HG02571 (cell line): ENCODE measurements around the gene MIOS.
"Not testable (repeated sequence)": the region's sequence is repeated elsewhere in the genome, so short reads cannot be mapped to it uniquely, and the experiment has no call there.

Experiments
- ATAC-seq: cut with Tn5 transposase; IDR thresholded peaks from one replicate; pipeline ENCODE4 v1.9.1; 2021; ENCODE audit warnings: mild to moderate bottlenecking, moderate library complexity; ENCODE audit not compliant: unreplicated experiment

The MIOS gene

DNA sequence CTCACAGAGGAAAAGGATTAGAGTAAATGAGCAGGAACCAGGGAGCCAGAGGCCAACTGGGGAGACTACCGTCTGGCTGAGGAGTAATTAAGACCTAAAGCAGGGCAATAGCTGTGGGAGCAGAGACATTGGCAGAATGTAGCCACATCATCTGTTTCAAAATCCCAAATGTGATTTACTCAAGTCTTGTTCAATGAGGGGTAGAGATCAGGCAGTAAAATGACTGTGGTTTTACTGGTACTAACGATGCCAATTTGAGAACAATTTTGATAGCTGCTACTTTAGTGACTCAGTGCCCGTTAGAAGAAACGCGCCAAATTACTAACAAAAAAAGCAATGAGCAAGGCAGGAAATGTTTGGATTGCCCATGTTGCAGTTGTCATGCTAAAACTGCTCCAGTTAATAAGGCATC is 12.7 kb upstream of the MIOS start:
- ATAC-seq, result no peak

DNA sequence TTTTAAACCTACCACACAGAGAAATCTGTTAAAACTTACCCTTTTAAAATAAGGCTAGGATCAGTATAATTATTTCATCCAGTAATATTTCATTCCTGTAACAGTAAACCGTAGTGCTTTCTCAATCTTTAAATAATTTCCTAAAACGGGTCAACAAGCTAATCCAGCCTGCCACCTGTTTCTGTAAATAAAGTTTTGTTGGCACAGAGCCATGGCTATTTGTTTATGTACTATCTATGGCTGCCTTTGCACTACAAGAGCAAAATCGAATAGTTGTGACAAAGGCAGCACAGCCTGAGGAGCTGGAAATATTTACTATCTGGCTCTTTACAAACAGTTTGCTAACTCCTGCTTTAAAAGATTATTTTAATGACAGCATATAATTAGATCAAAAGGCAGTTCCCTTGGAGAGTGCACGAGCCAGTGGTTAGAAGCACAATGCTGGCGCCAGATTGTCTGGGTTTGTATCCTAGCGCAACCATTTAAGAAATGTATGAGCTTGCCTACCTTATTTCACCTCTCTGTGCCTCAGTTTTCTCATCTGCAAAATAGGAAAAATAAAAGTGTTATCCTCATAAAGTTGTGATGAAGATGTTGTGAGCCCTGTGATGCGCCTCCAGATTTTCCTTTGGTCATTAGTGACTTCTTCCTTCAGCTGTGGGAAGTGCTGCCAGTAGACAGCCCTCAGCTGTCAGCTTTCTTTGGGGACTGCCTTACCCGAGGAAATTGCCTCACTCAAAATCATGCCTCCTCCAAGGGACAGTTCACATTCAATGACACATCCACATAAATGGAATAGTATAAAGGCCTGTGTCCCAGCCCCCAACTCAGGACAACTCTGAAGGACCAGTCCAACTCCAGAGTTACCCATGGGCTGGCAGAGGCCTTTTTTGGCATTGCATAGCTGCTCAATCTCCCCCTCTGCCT is 11.8 kb upstream of the MIOS start:
- ATAC-seq, result no peak

DNA sequence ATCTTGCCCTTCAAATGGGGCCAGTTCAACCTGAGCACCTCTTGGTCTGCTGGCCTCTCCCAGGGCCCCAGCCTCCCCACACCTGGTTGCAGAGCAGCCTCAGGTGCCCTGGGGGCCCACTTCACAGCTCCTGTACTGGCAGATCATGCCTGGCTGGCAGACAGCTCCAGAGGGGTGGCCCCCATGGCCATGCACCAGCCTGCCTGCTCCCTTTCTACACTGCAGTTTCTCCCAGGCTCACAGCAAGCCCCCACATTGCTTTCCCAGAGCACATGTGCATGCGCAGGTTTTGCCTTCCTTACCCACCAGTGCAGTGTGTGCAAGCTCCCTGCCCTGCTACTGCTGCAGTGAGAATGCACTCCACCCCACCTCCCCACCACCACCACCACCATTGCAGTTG is 9.8 kb upstream of the MIOS start:
- no peak for ATAC-seq

DNA sequence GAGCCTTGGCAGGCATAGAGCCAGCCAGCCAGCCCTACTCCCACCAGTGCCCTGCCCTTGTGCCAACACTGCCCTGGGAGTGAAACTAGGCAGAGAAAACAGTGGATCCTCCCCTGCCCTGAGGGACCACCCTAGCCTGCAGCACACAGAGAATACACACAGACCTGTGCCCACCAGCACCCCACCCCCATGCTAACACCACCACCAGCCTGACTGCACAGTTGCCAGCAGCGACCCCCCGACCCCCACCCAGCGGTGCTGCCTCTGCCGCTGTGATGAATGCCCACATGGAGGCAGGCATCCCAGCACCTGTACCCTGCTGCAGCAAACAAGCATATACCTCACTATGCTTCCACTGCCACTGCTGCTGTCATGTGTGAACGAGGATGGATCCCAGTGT is 9.4 kb upstream of the MIOS start:
- no peak for ATAC-seq

DNA sequence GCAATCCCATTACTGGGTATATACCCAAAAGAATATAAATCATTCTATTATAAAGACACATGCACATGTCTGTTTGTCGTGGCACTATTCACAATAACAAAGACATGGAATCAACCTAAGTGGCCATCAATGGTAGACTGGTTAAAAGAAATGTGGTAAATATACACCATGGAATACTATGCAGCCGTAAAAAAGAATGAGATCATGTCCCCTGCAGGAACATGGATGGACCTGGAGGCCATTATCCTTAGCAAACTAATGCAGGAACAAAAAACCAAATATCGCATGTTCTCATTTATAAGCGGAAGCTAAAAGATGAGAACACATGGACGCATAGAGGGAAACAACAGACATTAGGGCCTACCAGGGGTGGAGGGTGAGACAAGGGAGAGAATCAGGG is 5.1 kb upstream of the MIOS start:
- not testable (repeated sequence) for ATAC-seq

DNA sequence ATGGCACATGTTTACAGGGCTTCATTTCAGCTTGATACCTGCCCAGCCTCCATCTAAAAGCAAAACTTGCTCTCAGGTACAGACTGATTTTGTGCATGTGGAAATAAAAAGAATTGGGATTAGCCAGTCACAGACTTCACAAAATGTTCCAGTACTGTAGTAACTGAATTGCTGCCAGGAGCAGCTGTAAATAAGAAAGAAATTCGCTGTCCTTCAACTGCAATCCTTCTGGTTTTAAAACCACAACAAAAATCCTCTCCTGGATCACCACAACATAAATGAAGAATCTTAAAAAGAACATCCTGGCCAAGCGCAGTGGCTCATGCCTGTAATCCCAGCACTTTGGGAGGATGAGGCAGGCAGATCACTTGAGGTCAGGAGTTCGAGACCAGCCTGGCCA is 3.9 kb upstream of the MIOS start:
- no peak for ATAC-seq

DNA sequence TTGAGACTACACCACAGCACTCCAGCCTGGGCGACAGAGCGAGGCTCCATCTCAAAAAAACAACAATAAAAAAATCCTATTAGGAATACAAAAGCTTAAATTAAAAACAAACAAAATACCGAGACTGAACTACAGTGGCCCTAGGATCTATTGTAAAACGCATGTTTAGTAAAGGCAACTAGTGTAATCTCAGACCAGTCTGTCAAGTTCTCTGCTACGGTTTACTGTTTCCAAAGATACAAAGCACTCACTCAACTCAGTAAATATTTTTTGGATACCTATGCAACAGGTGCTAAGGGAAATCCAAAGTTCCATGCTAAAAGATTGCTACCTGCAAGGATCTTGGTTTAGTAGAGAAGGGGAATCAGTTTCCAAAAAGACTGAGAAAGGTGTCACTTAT is 3.4 kb upstream of the MIOS start:
- no peak for ATAC-seq

DNA sequence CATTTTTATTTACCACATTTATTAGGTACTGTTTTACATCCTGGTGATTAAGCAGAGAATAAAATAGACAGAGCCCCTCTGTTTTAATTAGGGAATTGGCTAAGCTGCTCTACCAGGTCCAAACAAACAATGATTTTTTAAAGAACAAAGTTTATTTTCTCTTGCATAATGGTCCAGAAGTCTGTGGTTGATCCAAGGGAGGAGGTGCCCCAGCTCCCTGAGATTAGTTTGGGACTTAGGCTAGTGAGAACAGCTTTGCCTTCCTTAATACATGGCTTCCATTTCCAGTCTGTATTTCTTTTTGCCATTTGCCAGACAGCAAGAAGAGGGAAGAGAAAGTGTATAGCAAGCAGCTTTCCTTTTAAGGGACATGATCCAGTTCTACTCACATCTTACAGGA is 2.9 kb upstream of the MIOS start:
- no peak for ATAC-seq

DNA sequence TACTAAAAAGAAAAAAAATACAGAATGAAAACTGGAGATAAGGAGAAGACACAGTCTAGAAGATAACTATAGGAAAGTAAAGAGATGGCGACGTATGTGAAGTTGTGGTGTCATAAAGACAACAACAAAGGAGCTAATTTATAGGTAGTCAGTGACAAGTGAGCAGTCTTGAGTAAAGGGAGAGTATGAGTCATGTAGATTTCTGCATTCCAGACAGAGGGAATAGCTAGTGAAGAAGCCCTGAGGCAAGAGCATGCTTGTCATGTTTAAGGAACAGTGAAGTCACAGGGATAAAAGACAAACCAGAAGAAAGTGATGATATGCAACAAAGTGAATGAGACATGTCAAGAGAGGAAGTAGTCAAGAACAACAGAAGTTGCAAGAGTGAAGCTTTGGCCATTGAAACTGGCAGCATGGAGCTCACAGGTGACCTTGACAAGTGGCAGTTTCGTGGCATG is 2.3 kb upstream of the MIOS start:
- ATAC-seq, result no peak

DNA sequence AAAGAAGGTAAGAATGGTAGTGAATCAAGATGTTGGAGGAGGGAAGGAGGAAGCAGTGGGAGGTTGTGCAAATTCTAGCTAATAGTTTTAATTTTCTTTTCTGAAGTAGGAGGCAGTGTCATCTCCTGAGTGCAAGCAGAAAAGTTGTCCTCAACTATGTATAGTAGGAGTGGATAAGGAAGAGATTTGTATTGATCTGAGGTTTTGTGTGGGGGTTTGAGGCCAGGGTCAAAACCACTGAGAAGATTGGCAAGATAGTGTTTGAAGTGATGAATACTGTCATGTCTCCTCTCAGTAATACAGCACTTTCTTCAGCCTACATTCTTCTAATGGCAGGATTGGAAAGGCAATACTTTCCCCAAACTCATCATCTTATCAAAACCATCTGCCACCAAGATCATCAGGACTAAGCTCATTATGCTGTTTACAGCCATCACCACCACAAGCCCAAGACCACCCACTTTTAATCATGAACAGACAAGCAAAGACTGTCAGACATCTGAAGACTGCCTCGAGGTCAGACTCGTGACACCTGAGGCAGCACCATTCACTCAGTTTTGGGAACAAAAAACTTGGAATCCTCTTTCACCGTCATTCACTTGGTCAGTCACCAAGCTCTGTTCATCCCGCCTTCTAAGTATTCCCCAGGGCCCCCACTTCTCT is 1.5 kb upstream of the MIOS start:
- ATAC-seq, result no peak

DNA sequence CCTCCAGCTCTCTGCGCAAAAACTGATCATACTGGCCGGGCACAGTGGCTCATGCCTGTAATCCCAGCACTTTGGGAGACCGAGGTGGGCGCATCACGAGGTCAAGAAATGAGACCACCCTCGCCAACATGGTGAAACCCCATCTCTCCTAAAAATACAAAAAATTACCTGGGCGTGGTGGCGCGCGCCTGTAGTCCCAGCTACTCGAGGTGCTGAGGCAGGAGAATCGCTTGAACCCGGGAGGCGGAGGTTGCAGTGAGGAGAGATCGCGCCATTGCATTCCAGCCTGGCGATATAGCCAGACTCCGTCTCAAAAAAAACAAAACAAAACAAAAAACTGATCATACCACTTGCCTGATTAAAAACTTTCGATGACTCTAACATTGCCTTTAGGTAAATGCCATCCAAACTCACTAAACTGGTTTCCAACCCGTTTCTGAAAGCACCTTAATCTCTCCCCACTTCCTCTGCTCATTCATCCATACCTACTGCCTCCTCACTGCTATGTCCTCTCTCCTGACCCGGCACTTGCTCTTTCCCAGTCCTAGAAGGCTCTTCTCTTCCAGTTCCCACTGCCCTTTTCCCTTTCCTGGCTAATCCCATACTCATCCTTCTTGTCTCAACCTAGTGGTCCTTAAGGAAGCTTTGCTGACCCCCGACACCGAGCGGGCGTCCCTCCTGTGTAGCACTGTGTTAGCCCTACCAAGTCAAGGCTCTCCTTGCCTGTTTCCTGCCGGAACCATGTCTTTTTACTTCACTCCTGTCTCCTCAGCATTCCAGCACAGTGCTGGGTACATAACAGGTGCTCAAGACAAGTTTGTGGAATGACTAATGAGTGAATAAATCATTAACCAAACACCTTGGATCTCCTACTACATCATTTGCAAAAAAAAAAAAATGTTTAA is 686 bp upstream of the MIOS start:
- ATAC-seq, result peak; percentile 16

DNA sequence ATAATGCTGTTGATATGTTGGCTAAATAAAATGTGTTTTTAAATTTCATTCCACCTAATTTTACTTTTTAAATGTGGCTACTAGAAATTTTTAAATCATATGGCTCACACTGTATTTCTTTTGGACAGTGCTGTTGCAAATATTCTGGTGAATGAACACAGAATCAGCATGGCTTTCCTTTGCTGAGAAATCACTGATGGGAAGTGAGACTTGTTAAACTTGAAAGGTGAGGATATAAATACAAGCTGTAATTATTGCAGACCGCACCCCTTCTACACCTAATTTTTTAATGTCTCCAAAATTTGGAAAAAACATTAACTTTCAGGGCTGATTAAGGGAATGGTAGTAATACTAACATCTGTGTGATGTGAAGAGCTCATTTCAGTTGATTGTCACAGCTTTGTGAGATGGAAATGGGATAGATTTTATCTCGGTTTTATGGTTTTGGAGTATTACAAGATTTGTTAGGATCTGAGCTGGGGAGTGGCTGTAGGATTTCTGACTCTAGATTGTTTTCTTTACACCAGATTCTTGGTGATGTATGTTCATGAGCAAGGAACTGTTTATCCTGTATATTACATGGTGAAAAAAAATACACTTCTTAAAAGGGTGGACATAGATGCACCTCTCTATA is 1.3 kb downstream of the MIOS start:
- ATAC-seq, result no peak

DNA sequence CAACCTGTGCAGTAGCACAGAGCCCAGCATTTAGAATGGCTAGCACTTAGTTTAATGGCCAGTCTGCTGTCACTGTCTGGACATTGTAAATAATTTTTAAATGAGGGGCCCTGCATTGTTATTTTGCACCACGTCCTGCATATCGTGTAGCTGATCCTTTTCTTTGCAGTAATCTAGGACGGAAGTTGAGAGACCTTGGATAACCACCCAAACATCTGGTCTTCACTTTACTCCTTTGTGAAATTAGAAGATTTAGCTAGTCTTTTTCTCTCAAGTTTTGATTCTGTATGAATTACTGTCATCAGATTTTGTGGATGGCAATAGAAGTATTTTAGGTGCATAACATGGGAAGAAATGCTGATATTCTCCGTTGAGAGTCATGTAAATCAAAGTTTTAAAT is 1.9 kb downstream of the MIOS start:
- no peak for ATAC-seq

DNA sequence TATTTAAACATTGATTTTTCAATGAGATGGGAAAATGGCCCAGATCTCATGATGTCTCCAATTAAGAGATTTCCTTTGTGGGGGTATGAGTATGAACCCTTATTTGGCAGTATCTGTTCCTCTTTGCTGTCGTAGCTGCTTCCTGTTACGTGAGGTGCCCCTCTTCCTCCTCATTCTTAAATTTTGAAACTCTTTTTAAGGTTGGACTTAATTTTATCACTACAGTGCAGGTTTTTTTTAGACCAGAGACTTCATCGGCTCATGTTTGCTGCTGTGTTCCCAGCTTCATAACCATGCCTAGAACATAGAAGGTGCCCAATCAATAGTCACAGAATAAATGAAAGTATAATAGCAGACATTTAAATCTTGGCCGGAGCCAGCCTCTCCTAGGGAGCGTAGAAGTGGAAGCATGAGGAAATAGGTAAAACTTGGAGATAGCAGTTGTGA is 2.4 kb downstream of the MIOS start:
- ATAC-seq, result peak; percentile 34

DNA sequence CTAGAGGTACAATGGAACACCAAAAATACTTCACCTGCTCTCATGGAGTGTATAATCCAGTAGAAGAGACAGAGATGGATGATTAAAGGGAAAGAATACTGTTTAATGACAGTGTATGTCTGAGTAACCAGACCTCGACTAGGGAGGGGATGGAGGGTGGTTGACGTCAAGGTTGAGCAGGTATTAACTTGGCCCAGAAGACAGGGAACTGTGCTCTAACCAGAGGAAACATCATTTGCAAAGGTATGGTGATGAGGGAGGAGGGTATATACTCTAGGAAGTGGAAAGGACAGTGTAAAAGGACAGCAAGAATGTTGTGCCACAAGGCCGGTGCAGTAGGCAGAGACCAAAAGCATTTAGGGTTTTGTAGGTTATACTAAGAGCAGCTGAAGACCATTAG is 2.9 kb downstream of the MIOS start:
- ATAC-seq, result no peak

DNA sequence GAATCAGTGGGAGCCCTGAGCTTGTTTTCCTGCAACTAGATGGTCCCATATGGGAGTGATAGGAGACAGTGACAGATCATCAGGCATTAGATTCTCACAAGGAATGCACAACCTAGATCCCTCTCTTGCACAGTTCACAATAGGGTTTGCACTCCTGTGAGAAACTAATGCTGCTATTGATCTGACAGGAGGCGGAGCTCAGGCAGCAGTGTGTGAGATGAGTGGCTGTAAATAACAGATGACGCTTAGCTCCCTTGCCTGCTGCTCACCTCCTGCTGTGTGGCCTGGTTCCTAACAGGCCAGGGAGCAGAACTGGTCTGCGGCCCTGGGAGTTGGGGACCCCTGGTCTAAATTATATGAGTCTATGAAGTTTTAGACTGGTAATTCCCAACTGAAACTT is 3.9 kb downstream of the MIOS start:
- no peak for ATAC-seq

DNA sequence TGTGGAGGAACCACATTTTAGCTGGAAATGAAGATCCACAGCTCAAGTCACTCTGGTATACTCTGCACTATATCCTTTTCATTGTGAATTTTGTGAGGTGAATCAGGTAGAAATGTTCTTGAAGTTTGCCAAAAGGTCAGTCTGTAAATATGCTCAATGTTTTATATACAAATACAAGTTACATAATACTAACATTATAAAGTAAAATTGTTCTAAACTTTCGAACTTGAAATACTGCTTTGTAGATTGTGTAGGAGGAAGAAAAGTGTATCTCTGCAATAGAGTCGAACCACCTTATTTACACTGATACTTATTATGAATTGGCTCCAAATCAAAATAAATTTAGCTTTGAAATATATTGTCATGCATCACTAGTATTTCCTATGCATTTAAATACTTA is 7.0 kb downstream of the MIOS start:
- no peak for ATAC-seq

DNA sequence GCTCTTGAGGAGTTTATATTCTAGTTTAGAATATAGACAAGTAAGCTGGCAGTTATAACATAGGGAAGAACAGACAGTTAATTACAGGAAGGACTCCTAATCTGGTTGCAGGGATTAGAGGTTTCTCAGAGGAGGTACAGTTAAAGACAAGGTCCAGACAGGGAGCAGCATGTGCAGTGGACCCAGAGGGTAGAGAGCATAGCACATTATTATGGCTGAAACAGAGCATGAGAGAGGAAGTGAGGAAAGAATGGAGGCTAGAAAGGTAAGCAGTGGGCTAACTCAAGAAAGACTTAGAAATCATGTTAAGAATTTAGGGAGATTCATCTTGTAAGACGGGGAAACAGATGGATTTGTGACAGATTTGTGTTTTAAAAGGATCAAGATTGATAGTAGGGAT is 9.7 kb downstream of the MIOS start:
- ATAC-seq, result no peak

DNA sequence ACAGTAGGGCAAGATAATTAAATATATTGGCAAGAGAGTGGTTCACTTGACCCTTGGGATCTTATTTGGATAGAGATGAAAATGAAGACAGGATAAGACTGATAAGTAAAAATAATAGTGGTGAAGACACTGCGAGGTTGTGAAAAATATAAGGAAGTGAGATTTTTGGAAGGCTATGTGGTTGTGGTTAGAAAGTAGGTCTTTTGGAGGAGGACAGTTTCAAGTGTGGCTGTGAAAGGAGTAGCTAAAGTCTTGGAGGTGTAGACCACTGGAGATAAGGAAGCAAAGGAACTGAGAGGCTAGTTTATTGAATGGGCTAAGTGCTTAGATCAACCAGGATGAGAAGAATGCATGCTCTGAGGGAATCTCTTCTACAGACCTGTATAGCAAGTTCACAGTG is 11.2 kb downstream of the MIOS start:
- no peak for ATAC-seq

DNA sequence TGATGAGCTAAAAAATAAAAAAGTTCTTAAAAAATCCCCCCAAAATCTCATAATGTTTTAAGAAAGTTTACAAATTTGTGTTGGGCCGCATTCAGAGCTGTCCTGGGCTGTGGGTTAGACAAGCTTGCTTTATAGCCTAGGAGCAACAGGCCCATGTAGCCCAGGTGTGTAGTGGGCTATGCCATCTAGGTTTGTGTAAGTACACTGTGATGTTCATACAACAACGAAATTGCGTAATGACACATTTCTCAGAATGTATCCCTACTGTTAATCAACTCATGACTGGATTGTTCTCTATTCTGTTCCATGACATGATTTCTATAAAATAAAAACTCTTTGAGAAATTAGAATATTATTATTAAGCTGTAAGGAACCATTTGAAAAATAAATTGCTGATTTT is 13.0 kb downstream of the MIOS start:
- ATAC-seq, result no peak
